Activated T-cell treated with anti-CD3 and anti-CD28 coated beads, Interleukin-2, amount 50 U/mL, for 4 hours (primary cell): Measurements from ENCODE around the gene GDF7. TPM values are rescaled to one million over a fixed set of nuclear protein-coding genes. Genes with fewer than 3 reads are reported as not detected.
A peak's percentile ranks its signal among the peaks of the same experiment; 100 is the strongest.

ENCODE experiments used
- ATAC-seq, 2 donors: fragments of 200-7000 bp; cut with Tn5 transposase; one replicate each; pipeline ENCODE4 v1.10.0; 2021
- DNase-seq: peaks from one replicate; pipeline ENCODE4 v3.0.0-alpha.2; 2020
- H3K27me3 Mint-ChIP-seq: one replicate; pipeline ENCODE4 v1.8.0; 2021; ENCODE audit warnings: low read depth, mixed read lengths
- H3K36me3 Mint-ChIP-seq: one replicate; pipeline ENCODE4 v1.8.0; 2022; ENCODE audit warnings: mixed read lengths; ENCODE audit not compliant: insufficient read depth
- H3K4me1 Mint-ChIP-seq: one replicate; pipeline ENCODE4 v1.8.0; 2021; ENCODE audit warnings: low read depth, mixed read lengths
- H3K4me3 Mint-ChIP-seq: one replicate; pipeline ENCODE4 v1.8.0; 2021; ENCODE audit warnings: mild to moderate bottlenecking, moderate library complexity, mixed read lengths
- H3K9me3 Mint-ChIP-seq: one replicate; pipeline ENCODE4 v1.8.0; 2021; ENCODE audit warnings: mixed read lengths
- total RNA-seq, 3 donors: library from RNA; stranded (reverse); gene quantifications; one replicate each; pipeline ENCODE4 v1.2.1, GENCODE V29; 2021

Gene GDF7
- total RNA-seq, 3 donors from 2014 or later = 0.03 to 0.05 TPM; not detected in 1

GRCh38 chr2:20675701-20676352 is 8.9 kb downstream of the GDF7 start:
- Mint-ChIP-seq H3K9me3 (no peaks in the 10 kb centered on the region), H3K27me3 (peaks cover 25% of the 10 kb centered on the region), H3K4me3 (no peak overlapping the region), H3K36me3 (peaks cover 2% of the 10 kb centered on the region), H3K4me1 (no peaks in the 10 kb centered on the region)
- ATAC-seq = peak; percentile 63 to 64
- no peak for DNase-seq

GRCh38 chr2:20676353-20677215 is 9.6 kb downstream of the GDF7 start:
- DNase-seq = no peak
- Mint-ChIP-seq H3K4me1 (no peaks in the 10 kb centered on the region), H3K36me3 (peaks cover 4% of the 10 kb centered on the region), H3K4me3 (no peak overlapping the region), H3K9me3 (no peaks in the 10 kb centered on the region), H3K27me3 (peaks cover 20% of the 10 kb centered on the region)
- no peak for ATAC-seq

GRCh38 chr2:20677301-20678085 is 10.5 kb downstream of the GDF7 start:
- H3K9me3 Mint-ChIP-seq = no peaks in the 10 kb centered on the region
- H3K4me3 Mint-ChIP-seq = no peak overlapping the region
- peaks cover 12% of the 10 kb centered on the region for H3K36me3 Mint-ChIP-seq
- H3K4me1 Mint-ChIP-seq = peaks cover 2% of the 10 kb centered on the region
- H3K27me3 Mint-ChIP-seq = peaks cover 12% of the 10 kb centered on the region
- DNase-seq (no peak), ATAC-seq (no peak)

- no peaks in the 10 kb centered on the region for H3K9me3 Mint-ChIP-seq
- peaks cover 5% of the 10 kb centered on the region for H3K4me1 Mint-ChIP-seq
- no peak for ATAC-seq
- DNase-seq = no peak
- H3K4me3 Mint-ChIP-seq = no peak overlapping the region
- peaks cover 15% of the 10 kb centered on the region for H3K36me3 Mint-ChIP-seq
- H3K27me3 Mint-ChIP-seq = peaks cover 7% of the 10 kb centered on the region
Measured at GRCh38 chr2:20678086-20678395, 11.1 kb downstream of the GDF7 start.

GRCh38 chr2:20678780-20679179 is 11.8 kb downstream of the GDF7 start:
- H3K4me1 Mint-ChIP-seq = peaks cover 5% of the 10 kb centered on the region
- peaks cover 17% of the 10 kb centered on the region for H3K36me3 Mint-ChIP-seq
- ATAC-seq (no peak), DNase-seq (no peak)
- no peaks in the 10 kb centered on the region for H3K9me3 Mint-ChIP-seq
- peaks cover under 1% of the 10 kb centered on the region for H3K27me3 Mint-ChIP-seq
- H3K4me3 Mint-ChIP-seq = no peak overlapping the region

- Mint-ChIP-seq H3K9me3 (no peaks in the 10 kb centered on the region), H3K27me3 (no peaks in the 10 kb centered on the region), H3K4me3 (no peak overlapping the region), H3K36me3 (peaks cover 28% of the 10 kb centered on the region), H3K4me1 (peaks cover 5% of the 10 kb centered on the region)
- DNase-seq = no peak
- no peak for ATAC-seq
Measured at GRCh38 chr2:20680744-20681375, 13.9 kb downstream of the GDF7 start.

GRCh38 chr2:20682167-20682920 is 15.4 kb downstream of the GDF7 start:
- Mint-ChIP-seq H3K9me3 (no peaks in the 10 kb centered on the region), H3K36me3 (peaks cover 40% of the 10 kb centered on the region), H3K4me3 (no peak overlapping the region), H3K4me1 (peaks cover 5% of the 10 kb centered on the region), H3K27me3 (no peaks in the 10 kb centered on the region)
- DNase-seq = no peak
- no peak for ATAC-seq

- H3K36me3 Mint-ChIP-seq = peaks cover 56% of the 10 kb centered on the region
- ATAC-seq (no peak), DNase-seq (no peak)
- no peak overlapping the region for H3K4me3 Mint-ChIP-seq
- no peaks in the 10 kb centered on the region for H3K27me3 Mint-ChIP-seq
- H3K9me3 Mint-ChIP-seq = no peaks in the 10 kb centered on the region
- H3K4me1 Mint-ChIP-seq = peaks cover 5% of the 10 kb centered on the region
Measured at GRCh38 chr2:20684581-20685063, 17.7 kb downstream of the GDF7 start.

- H3K36me3 Mint-ChIP-seq = peaks cover 51% of the 10 kb centered on the region
- no peak overlapping the region for H3K4me3 Mint-ChIP-seq
- no peaks in the 10 kb centered on the region for H3K9me3 Mint-ChIP-seq
- DNase-seq (no peak), ATAC-seq (no peak)
- H3K27me3 Mint-ChIP-seq = no peaks in the 10 kb centered on the region
- H3K4me1 Mint-ChIP-seq = peaks cover 4% of the 10 kb centered on the region
Measured at GRCh38 chr2:20687260-20687832, 20.4 kb downstream of the GDF7 start.

GRCh38 chr2:20689428-20690264 is 22.7 kb downstream of the GDF7 start:
- no peak overlapping the region for H3K4me3 Mint-ChIP-seq

GRCh38 chr2:20691076-20691734 is 24.3 kb downstream of the GDF7 start:
- Mint-ChIP-seq H3K4me3 (no peak overlapping the region), H3K36me3 (peaks cover 40% of the 10 kb centered on the region), H3K4me1 (no peaks in the 10 kb centered on the region), H3K27me3 (no peaks in the 10 kb centered on the region), H3K9me3 (no peaks in the 10 kb centered on the region)
- DNase-seq (no peak), ATAC-seq (no peak)

More at GRCh38 chr2:20689428-20690264, 22.7 kb downstream of the GDF7 start:
- no peaks in the 10 kb centered on the region for H3K4me1 Mint-ChIP-seq
- H3K9me3 Mint-ChIP-seq = no peaks in the 10 kb centered on the region
- ATAC-seq (no peak), DNase-seq (no peak)
- H3K36me3 Mint-ChIP-seq = peaks cover 45% of the 10 kb centered on the region
- no peaks in the 10 kb centered on the region for H3K27me3 Mint-ChIP-seq

GRCh38 chr2:20692081-20692480 is 25.1 kb downstream of the GDF7 start:
- H3K4me3 Mint-ChIP-seq = no peak overlapping the region
- H3K36me3 Mint-ChIP-seq = peaks cover 34% of the 10 kb centered on the region
- ATAC-seq (no peak), DNase-seq (no peak)
- H3K4me1 Mint-ChIP-seq = no peaks in the 10 kb centered on the region
- no peaks in the 10 kb centered on the region for H3K9me3 Mint-ChIP-seq
- no peaks in the 10 kb centered on the region for H3K27me3 Mint-ChIP-seq
